Measurements from ENCODE around the gene ZC3H18.
A peak's percentile ranks its signal among the peaks of the same experiment; 100 is the strongest.

ZC3H18 gene

DNA sequence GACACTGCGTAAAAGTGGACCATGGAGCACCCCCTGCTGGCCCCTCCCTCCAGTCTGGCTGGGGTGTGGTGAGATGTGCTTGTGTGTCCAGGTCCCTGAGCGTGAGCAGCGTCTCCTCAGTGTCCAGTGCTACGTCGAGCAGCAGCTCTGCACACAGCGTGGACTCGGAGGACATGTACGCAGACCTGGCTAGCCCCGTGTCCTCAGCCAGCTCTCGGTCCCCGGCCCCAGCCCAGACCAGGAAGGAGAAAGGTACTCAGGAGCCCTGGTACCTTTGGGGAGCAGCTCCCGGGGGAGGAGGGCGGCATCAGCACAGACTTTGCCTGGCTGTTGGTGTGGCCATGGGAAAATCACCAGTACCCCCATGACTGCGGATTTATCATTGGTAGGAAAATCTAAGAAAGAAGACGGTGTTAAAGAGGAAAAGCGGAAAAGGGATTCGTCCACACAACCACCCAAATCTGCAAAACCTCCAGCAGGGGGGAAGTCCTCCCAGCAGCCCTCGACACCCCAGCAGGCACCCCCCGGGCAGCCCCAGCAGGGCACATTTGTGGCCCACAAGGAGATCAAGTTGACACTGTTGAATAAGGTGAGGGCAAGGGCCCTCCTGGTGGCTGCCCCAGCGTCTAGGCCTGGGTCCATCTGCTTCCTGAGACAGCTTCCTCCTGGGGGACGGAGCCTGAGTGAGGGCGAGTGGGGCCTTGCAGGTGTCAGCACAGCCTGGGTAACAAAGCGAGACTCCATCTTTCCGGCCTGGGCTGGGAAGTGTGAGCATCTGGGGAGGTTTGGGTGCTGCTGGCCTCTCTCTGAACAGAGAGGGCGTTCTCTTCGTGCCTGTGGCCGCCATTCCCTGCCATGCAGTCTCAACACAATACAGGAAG, 57.6 kb downstream of the ZC3H18 start:
- no peak for DNase-seq

DNA sequence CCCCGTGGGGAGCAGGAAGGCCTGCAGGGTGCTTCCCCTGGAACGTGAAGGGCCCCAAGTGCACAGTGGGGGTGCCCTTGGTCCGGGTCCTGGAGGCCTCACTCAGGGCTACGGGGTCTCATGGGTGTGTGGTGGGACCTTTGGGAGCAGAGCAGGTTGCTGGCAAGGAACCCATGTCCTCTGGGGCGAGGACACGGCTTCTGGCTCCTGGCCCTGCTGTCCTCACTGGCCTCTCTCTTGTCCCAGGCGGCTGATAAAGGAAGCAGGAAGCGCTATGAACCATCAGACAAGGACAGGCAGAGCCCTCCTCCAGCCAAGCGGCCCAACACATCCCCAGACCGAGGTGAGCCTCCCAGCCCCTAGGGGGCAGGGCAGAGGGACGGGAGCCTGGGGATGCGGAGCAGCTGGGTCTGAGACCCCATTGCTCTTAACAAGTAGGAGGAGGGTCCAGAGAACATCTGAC, 58.3 kb downstream of the ZC3H18 start:
- DNase-seq, result no peak

DNA sequence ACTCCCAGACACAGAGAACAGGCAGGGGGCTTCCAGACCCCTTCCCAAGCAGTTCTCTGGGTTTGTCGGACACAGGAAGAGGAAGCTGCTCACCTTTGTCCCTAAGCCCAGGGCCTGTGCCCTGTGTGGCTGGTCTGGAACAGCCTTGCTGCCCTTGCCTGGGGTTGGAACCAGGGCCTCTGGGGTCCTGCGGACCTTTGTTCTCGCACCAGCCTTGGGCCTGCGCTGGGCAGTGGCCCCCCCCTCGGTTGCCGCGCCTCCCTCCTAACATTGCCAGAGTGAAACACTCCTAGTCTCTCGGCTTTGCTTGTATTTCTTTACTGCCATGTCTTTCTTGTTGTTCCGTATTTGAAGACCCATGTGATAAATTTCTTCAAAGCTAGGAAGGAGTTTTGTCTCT, 59.6 kb downstream of the ZC3H18 start:
- no peak for DNase-seq

DNA sequence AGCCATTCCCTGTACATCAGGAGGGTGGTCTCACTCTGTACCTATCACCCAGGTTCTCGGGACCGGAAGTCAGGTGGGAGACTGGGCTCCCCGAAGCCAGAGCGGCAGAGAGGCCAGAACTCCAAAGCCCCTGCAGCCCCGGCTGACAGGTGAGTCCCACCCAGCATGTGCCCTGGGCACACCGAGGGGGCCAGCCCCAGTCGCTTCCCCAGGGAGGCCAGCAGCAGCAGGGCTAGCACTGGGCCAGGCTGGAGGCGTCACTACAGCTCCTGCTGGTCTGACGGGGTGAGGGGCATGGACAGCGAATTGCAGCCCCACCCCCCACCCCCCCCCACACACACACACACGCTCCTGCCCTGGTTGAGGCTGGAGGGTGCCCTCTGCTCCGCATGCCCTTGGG, 60.2 kb downstream of the ZC3H18 start:
- no peak for DNase-seq

DNA sequence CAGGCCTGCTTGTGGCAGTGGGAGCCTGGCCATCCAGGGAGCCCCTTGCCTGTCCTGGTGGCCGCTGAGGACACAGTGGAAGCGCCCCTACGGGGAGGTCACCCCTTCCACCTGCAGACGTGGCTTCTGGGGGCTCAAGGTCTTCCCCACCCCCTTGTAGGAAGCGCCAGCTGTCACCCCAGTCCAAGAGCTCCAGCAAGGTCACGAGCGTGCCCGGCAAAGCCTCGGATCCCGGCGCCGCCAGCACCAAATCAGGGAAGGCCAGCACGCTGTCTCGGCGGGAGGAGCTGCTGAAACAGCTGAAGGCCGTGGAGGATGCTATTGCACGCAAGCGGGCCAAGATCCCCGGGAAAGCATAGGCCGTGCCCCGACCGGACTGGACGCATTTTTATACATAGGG, 60.7 kb downstream of the ZC3H18 start:
- no peak for DNase-seq

DNA sequence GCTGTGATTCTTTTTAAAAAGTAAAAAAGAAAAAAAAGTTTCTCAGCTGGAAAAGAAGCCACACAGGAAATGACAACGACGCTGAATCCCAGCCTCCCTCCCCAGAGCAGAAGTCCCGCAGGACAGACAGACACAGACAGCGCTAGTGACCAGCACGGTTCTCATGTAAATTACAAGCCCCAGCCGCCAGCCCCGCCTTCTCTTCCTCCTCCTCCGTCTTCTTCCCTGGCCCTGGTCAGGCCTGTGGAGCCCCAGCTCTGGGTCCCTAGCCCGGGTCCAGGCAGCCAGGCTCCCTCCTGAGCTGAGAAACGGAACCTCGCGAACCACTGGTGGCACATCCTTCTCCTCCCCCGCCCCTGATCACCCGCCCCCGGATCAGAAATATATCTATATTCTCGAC, 61.2 kb downstream of the ZC3H18 start:
- no peak for DNase-seq

DNA sequence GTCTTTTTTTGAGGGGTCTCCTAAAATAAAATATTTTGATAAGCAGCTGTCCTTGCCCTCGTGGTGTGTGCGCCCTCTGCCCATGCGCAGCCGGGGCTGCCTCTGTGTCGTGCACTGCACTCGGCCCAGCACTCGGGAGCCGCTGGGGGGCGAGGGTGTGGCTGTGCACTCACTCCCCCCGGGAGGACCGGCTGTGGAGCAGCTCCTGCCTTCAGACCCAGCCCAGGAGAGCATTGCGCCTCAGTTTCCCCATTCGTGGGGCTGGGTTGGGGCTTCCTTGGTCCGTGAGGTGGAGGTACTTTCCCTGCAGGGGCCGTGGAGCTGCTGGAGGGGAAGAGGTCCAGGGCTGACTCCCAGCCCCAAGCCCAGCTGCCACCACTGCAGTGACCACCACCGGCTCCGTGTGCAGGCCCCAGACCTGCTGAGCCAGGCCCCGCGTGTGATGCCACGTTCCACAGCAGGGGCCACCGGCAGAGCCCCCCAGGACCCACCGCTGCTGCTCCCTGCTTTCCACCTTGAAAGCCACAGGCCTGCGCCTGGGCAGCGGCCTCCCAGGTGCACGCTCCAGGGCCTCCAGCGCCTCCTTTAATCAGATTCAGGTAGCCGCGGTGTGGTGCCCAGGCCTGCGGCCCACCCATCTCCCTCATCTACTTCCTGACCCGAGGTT, 61.9 kb downstream of the ZC3H18 start:
- DNase-seq, result no peak

DNA sequence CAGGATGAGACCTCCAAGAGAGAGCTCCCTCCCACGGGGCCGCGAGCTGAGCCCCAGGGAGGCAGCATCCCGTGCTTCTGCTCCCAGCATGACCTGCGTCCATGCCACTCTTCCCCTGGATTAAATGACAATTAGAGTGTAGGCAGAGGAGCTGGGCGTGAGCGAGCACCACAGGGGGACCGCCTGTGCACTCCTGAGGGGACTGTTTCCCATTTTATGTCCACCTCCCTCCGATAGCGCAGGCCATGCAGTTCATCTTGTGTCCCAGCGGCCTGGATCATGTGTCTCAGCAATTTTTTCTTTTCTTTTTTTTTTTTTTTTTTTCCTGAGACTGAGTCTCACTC, 62.4 kb downstream of the ZC3H18 start:
- DNase-seq, result no peak

DNA sequence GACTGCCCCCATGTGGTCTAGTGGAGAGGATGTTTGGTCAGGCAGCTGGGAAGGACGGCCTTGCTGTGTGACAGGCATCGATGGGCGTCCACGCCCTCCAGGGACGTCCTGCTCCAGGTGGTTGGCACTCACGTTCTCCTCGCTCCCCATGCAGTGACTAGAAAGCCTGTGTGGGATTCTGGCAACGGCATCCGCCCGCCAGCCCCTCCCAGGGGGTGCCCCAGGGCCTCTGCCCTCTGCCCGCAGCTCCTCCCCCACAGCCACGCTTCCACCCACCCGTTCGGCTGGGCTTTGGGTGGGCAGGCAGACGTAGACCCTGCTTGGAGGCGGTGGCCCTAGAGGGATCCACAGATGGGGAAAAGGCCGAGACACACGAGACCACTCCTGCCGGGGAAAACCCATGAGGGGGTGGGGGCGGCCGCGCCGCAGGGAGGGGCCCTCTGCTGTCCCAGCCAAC, 63.5 kb downstream of the ZC3H18 start:
- DNase-seq, result peak; percentile 64

DNA sequence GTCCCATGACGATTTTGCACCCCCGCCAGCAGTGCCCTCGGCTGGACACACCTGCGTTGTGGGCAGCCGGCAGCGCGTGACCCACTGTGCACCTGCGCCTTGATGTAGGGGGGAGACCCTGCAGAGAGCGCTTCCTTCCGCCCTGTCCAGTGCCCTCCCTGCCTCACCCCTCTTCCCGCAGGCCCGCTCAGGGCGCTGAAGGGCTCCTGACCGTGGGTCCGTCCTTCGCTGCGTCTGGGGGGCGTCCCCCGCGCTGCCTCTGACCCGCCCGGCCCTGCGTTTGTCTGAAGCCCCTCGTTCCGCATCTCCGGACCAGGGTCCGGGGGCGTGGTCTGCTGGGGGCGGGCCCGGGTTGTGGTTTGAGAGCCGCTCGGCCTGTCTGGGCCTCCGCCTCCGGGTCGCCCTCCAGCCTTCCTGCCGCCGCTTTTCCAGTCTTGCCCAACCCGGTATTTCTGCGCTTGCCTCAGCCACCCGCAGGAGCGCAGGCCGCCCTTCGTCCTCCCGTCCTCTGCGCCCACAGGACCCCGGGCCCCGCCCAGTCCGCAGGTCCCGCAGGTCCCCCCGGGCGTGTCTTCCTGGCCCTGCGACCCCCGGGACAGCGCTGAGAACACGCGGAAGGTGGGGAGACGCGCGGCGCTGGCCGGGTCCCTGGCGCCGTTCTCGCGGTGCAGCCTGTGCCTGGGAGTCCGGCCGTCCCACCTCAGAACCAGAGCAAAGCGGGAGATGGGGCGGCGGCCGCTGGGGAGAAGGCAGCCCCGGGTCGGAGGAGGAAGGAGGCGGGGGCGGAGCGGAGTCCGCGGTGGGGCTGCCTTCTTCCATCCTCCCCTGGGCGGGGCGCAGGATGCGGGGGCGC, 64.2 kb downstream of the ZC3H18 start:
- DNase-seq, result peak; percentile 44

DNA sequence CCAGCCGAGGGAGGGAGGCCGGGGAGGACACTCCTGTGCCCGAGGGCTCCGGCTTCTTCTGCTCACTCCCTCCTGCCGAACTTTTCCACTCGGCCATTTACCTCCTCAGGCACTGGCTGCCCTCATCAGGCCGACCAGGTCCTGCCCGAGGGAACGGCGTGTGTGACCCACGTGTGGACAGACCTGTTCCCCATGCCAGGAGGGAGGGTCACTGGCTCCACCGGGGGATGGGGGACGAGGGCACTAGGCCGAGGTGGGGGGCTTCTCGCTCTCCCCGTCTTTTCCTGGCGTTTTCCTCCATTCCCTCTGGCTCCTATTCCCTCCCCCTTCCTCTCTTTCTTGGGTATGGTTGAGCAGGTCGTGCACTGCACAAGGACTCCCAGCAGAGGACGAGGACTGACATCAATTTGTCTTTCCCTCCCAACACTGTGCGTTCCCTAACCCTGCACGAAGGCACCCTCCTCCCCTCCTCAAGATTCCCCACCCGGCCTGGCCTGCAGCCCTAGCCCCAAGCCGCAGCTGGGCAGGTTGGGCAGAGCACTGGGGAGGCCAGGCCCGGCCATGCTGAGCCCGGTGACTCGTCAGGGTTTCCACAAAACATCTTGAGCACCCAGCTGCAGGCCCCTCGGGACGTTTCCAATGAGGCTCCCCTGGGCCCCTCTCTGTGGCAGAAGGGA, 64.9 kb downstream of the ZC3H18 start:
- DNase-seq, result no peak

DNA sequence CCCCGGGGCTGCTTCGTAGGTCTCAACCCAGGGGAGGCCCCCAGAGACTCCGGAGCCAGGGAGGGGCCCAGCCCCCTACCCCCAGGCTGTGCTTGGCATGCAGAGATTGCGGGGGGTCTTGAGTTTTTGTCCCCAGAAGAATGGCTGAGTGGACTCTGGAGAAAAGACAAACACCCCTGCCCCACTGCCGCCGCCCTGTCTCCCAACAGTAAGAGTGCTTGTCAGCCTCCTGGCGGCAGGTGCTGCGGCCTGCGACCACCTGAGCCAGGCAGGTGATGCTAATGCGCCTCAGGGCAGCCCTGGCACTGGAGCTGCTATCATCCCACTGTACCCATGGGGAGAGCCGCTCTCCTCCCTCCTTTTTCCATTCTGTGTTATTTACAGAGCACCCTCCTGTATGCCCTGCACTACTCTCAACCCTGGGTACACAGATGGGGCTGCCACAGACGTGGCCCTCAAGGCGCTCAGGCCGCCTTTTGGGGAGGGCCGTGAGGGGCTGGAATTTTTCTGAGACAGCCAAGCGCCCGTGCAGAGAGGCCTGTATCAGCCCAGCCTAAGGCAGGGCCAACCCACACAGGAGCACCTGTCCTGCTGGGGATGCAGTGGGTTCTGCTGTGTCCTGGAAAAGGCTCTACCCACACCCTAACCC, 65.6 kb downstream of the ZC3H18 start:
- DNase-seq, result no peak

DNA sequence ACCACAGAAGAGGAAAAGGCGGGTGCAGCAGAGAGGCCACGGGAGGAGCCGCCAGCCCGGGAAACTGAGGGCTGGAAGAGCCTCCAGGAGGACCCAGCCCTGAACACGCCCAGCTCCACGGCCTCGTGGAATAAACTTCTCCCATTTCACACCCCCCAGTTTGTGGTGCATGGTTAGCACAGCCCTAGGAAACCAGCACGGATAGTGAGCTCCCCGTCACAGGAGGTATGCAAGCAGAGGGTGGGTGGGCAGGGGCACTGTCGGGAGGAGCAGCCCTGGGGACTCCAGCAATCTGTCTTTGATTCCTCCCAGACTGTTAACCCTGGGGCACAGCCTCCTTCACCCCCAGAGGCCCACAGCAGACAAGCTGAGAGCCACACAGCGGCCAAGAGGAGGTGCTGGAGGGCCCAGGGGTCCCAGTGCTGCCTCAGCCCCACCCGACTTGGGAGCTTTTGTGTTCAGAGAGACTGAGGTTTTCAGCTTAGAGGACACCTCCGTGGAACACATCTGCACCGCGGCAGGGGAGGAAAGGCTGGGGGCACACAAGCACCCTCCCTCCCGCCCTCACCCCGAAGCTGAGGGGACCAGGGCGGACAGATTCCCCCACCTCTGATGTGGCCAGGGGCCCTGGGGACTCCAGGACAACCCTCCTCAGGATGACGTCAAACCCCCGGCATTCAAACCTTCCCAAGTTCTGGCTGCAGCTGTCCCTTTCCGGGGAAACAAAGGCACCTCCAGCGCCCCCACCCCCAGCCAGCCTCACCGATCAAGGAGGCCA, 66.5 kb downstream of the ZC3H18 start:
- DNase-seq, result no peak

DNA sequence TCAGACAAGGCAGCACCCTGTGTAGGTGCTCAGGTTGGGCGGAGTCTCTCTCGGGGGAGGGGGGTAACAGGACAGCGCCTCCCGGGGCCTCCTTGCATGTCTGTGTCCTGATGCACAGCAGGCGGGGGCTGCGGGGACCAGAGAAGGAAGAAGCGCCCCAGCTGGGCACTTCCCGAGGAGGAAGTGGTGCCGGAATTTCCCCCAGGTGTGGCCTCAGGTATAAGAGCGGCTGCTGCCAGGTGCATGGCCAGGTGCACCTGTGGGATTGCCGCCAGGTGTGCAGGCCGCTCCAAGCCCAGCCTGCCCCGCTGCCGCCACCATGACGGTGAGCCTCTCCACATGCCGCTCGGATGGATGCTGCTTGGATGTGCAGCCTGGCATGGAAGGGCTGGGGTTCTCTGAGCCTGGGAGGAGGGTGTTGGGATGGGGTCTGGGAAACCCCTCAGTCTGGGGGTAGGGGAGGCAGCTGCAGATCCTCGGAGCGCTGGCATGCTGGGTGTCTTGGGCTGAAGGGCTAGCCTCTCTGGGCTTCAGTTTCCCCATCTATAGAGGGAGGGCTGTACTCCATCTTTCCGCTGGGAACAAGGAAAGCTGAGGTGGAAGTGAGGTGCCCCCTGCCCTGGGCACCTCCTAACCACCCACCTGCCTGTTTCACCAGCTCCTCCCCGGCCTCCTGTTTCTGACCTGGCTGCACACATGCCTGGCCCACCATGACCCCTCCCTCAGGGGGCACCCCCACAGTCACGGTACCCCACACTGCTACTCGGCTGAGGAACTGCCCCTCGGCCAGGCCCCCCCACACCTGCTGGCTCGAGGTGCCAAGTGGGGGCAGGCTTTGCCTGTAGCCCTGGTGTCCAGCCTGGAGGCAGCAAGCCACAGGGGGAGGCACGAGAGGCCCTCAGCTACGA, 68.4 kb downstream of the ZC3H18 start, which contains the start of gene IL17C:
TSS of gene IL17C (plus strand) at position 250 of the 908 bp plus-strand sequence. CDS start at position 320, 70 bp downstream.
- peak; percentile 35 for DNase-seq

DNA sequence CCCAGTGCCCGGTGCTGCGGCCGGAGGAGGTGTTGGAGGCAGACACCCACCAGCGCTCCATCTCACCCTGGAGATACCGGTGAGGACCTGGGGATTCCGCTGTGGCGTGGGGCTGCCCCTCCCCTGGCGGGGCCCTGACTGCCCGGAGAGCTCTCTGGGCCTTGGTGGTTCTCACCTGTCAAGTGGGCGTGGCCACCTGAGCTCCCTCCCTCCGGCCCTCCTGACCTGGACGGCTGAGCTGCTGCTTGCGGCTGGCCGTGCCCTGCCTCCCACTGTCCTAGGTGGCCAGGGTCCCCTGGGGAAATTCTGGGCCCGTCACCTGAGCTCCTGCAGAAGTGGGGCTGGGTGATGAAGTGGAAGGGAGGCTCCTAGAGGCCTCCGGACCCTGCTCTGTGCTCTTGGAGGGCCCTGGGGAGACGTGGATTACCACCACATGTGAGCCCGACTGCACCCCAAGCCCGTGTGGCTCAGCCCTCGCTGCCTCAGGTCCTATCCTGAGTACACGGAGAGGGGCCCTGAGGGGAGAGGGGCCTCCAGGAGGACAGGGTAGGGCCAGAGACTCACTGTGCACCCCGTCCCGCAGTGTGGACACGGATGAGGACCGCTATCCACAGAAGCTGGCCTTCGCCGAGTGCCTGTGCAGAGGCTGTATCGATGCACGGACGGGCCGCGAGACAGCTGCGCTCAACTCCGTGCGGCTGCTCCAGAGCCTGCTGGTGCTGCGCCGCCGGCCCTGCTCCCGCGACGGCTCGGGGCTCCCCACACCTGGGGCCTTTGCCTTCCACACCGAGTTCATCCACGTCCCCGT, 69.2 kb downstream of the ZC3H18 start:
- no peak for DNase-seq

DNA sequence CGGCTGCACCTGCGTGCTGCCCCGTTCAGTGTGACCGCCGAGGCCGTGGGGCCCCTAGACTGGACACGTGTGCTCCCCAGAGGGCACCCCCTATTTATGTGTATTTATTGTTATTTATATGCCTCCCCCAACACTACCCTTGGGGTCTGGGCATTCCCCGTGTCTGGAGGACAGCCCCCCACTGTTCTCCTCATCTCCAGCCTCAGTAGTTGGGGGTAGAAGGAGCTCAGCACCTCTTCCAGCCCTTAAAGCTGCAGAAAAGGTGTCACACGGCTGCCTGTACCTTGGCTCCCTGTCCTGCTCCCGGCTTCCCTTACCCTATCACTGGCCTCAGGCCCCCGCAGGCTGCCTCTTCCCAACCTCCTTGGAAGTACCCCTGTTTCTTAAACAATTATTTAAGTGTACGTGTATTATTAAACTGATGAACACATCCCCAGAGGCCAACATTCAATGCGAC, 69.9 kb downstream of the ZC3H18 start:
- no peak for DNase-seq

DNA sequence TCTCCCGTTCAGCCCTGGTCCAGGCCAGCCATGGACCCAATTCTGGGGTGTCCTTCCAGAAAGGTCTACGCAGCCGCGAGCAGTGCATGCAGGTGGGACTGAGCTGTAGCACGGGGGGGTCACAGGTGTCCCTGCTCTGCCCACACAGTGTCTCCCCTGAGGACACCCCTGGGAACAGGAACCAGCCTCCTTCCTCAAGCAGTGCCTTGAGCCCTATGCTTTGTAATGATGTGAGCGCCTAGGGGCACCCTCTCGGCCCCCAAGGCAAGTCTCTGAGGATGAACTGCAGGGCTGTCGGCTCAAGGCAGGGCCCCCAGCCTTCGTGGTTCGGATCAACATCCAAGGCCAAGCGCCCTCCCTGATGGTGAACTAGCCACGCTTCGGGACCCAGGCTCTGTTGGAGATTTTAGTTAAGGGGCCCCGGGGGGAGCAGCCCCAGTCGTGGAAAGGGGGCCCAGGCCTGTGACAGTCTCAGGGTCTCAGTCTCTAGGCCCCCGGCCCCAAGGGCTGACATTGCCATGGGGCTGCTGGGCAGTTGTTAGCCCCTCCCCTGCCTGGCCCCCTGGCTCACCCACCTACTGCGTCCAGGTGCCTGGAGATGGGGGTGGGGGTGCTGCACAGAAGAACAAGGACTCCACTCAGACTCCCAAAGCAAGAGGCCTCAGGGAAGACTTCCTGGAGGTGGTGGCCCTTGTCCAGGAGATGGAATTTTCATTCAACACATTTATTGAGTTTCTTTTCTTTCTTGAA, 70.5 kb downstream of the ZC3H18 start:
- no peak for DNase-seq
